Sciatic nerve (tissue), 2 donors: ENCODE results near the gene PLCB2. TPM values are rescaled to one million over a fixed set of nuclear protein-coding genes. Genes with fewer than 3 reads are reported as not detected.

Experiments used
- ATAC-seq: fragments of 200-7000 bp; cut with Tn5 transposase; one replicate; pipeline ENCODE4 v1.9.1; 2020; ENCODE audit warnings: mild to moderate bottlenecking, moderate library complexity
- DNase-seq: peaks from one replicate; pipeline ENCODE4 v3.0.0-alpha.2; 2020; ENCODE audit warnings: low spot score
- intact Hi-C: fragments of 100-400 bp; cut with DNase I; formaldehyde crosslinking; loops from one replicate; pipeline ENCODE4 v1.14.2; 2022
- total RNA-seq: library from RNA; stranded (reverse); fragmentation: NEBNext Ultra II Directional; extraction: Animal tissue kit (Norgen Biotek cat#: 25700); gene quantifications from one replicate; pipeline ENCODE4 v1.2.1, GENCODE V29; 2021
- donor health status: DM: no; HTN: no; CAD: no.
- donor health status: DM: no; HTN: no; CAD: no.

Gene PLCB2
- total RNA-seq, 1 donor from 2014 or later: 43.4 TPM

DNA sequence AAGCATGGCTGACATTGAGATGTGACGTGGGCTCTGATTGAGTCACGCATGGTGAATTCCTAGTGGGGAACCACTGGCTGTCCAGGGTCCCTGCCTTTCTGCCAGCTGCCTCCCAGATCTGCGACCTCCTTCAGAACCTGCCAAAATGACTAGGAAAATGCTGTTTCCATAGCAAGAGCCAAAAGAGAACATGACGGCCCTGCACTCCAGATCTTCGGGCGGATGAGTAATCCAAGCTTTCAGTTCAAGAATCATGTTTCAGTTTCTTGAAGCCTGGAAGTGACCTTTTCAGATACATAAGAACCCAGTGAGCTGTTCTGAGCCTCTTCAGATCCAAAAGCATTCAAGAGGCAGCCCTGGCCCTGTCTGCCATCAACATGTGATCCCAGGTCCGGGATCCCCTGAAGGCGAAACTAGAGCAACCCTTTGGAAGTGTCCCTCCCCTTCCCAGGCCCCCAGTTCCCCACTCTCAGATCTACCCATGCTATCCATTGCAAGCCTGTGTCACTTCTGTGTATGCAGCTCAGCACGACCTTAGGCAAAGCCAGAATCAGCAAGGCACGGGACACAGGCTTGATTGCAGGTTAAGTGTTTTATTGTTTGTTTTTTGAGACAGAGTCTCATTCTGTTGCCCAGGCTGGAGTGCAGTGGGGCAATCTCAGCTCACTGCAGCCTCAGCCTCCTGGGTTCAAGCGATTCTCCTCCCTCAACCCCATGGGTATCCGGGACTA, 44.5 kb downstream of the PLCB2 start:
- ATAC-seq: no peak
- DNase-seq: no peak
- intact Hi-C loops: no loop called here

DNA sequence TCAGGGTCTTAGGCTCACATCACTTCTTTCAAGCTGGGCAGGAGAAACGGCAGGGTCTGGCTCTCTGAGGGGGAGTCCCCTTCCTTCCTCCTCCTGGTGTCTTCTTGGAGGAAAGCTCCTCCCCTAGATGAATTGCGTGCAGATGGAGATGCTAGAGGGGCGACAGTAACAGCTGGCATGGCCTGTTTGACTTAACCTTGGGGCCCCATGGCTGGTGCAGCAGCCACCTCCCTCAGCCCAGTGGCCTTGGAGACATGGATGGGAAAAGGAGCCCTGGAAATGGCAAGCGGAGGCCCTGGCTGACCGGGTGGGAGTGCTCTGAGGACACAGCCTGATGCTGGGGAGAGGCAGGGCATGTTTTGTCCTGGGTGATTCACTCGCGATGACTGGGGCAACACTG, 48.7 kb downstream of the PLCB2 start:
- DNase-seq: no peak
- ATAC-seq: no peak
- intact Hi-C loops: no loop called here

DNA sequence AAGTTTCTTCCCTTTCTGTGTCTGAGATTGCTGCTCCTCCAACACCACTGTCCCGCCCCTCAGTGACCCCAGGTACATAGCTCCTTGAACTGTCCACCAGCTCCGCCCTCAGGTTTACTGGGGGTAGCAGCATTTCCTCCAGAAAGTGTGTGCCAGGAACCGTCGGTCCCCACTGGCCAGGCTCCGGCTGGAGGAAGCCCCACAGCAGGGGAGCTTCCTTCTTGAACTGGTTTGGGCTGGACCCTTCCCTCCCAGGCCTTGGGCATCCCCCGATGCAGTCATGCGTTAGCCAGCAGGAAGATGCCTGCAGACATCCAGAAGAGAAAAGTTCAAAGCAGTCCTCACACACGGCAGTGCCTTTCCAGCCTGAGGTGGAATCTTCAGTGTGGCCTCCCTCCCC, 49.2 kb downstream of the PLCB2 start:
- DNase-seq (no peak), ATAC-seq (no peak)
- intact Hi-C loops: no loop called here

DNA sequence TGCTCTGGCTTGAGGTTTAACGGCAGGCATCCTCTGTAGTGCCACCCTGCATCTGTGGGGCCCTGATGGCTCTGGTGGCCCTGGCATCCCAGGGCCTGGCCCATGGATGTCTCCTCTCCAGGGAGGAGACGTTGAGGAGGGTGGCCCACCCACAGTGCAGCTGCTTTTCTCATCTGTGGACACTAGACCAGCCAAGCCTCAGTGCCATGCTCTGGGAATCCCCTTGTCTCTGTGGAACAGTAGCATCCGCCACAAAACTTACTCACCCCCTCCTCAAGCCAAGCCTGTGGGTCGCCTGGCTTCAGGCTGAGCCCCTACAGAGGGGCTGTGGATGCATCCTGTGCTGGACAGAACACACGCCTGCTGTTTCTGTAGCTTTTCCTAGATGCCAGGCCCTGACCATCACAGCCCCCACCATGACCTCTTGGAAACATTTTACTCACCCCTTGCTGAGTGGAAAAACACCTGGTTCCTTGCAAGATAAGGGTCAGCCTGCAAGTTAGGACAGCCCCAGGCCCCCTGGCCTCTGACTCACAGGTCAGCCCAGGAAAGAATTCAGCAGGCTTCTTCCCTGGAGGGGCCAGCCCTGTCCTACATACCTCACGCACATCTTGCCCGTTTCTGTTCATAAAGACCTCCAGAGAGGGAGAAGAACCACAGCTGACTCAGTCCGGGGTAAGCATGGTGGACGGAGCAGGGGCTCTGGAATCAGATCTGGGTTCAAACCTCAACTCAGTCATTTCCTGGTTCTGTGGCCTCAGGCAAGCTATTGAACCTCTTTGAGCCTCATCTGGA, 49.9 kb downstream of the PLCB2 start:
- no peak for ATAC-seq
- intact Hi-C loops: no loop called here
- DNase-seq: no peak

DNA sequence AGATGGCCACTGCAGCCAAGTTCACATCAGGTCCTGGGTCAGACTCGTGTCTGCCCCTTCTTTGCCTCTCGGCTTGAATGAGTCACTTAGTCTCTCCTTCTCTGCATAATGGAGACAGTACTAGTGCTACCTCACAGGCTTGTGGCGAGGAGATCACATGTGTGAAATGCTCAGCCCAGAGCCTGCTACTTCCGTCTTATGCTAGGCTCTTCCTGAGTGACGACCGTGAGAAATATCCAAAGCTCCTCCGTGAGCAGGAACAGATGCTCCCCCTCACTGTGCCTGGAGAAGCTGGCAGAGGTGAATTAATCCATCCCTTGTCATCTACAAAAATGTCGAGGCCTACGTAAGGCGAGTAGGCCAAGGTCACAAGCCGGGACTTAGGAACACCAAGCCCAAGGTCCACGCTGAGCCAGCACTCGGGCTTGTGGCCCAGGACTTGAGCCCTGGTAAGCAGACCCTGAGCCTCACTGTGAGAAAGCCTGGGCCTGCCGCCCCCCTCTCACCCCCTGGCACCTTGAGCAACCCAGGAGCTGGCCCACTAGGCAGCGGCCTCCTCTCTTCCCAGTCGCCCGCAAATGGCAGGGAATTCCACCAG, 51.0 kb downstream of the PLCB2 start:
- DNase-seq (no peak), ATAC-seq (no peak)
- intact Hi-C loops: no loop called here

DNA sequence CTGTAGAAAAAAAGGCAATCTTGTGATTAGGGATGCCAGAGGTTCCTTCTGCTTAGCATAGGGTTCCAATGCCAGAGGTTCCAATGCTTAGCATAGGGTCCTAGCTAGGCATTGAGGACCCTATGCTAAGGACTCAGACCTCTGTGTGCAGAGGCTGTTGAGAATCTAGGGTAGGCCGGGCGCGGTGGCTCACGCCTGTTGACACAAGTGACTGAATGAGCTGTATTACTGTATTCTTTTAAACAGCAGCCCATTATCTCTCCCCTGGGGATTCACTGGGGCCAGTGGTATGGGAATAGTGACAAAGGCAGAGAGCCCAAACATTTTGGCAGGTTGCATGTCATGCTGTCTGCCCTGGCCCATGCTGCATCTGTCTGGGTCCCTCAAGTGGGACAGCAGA, 52.7 kb downstream of the PLCB2 start:
- DNase-seq (no peak), ATAC-seq (no peak)
- intact Hi-C loops: no loop called here

DNA sequence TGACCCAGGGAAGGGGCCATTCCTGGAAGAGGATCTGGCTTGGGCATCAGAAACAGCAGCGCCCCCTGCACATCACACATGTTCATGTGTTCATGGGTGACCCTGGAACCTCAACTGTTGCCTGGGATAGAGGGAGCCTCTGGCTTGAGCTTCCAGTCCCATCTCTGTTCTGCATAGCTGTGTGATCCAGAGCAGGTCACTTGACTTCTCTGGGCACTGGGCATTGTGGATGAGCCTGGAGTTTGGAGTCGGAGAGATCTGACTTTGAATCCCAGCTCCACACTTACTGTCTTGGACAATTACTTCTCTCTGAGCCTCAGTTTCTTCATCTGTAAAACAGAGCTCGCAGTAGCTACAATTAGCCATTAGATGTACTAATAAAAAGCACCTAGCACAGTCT, 53.3 kb downstream of the PLCB2 start:
- DNase-seq (no peak), ATAC-seq (no peak)
- intact Hi-C loops: no loop called here

DNA sequence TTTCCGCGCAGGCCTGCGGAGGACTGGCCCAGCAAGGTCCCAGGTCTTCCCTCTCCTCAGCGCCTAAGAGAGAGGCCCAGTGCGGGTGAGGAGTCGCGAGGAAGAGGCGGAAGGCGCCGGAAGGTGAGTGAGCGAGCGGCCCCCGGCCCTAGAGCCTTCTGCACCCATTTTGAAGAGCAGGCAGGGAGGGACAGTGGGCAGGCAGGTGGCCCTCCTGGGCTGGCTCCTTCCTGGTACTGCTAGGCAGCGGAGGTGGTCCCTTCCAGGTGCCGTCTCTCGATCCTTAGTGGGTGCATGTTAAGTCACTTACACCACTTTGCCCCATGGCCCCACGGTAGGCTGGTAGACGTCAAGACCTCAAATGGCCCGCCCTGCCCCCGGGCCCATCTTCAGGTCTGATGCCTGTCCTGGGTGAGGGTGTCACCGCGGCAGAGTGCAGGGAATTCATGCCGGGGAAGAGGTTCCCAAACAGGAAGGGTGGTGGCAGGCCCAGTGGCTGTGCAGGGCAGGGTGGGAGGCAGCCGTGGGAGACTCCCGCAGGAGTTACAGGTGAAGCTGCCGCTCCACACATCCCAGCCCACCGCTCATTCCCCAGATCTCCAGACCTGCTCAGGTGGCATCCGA, 54.5 kb downstream of the PLCB2 start:
- intact Hi-C loops: no loop called here
- peak; percentile 29 for ATAC-seq
- no peak for DNase-seq

DNA sequence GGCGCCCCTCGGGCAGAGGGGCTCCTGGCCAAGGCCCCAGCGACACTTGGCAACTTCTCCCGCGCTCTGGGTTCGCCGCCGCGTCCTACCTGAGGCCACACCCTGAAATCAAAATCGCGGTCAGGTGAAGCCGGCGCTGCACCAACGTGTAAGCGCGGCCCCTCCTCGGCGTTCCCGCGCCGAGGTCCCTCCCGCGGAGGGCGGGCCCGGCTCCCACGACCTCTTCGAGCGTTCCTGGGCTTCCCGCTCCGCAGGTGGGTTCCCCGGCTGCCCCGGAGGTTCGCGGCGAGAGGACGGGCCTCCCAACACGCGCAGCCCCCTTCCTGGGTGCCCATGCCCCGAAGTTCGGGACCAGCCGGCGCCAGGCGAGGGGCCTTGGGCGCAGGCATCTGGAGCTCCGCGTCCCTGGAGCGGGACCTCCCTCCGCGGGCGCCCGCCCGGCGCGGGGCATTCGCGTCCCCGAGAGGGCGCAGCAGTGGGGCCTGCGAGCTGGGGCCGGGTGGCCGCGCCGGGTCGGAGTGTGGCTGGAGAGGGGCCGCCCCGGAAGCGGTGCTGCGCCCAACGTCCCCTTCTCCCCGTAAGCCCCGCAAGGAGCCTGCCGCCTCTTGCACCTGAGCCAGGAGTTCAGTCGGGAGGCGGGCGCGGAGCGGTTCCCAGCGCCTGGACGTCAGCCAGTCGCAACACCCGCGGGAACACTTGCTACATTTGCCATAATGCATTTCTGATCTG, 55.1 kb downstream of the PLCB2 start:
- DNase-seq (no peak), ATAC-seq (peak; percentile 25)
- intact Hi-C loops: no loop called here

DNA sequence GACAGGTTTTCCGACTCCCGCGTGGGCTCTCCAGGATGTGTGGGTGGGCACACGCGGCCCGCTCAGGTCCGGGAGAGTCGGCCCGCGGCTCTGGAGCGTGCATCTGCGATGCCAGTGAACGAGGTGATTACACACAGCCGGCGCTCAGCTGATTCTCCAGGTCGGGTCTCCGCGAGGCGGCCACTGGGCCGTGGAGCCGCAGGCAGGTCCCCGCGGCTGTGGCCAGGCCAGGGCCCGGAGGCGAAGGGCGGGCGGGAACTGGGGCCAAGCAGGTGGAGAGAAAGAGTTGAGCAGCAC, 55.6 kb downstream of the PLCB2 start:
- DNase-seq (no peak), ATAC-seq (no peak)
- intact Hi-C loops: no loop called here

DNA sequence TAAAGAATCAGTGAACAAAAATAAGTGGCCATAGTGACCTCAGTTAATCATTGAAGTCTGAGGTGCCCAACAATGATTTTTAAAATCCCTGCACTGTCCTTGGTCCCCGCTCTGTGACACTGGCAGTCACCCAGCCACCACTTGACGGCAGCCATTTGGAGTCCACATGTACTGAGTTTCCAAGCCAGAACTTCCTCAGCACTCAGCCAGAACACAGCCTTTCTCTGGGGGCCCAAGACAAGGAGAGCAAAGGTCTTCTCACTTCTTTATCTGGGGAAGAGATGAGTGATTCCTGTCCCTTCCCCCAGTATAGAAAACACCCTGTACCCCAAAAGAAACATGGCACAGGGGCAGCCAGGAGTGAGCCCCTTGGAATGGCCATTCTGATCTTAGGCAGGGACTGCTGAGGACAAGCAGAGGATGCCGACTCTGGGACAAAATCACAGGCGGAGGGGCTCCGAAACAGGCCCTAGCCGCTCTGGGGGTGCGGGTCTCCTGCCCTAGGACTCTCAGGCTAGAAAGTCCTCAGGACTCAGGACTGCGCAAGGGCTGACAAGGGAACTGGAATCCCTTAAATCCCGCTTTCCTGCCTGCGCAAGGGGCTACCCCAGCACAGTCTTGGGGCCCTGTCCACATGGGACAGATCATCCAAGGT, 56.1 kb downstream of the PLCB2 start:
- ATAC-seq: no peak
- intact Hi-C loops: no loop called here
- no peak for DNase-seq

DNA sequence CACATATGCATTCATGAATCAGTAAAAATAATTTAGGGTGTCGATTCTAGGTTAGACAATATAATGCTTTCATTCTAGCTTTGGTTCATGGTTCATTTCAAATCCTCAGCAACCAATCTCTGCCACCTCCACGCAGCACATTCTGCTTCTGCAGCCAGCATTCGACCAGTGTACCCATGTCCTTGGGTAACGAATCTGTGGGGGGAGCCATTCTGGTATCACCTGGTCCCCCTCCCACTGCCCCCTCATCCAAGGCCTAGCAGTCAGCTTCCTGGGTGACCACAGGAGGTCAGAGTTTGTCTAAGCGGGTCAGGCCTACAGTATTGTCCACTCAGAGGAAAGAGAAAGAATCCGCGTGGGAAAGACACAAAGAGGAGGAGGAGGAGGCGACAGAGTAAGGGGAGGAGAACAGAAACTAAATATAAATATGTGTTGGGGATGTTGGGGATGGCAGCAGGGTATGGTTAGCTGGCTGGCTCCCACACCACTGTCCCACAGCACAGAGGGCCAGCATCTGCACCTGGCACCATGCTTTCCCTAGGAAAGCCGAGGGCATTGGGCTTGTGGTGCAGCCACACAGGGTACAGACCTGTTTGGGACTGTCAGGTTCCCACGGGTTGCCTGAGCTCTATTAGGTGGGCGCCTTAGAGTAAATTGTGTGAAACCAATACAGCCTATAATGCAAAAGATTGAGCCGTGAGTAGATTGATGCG, 56.8 kb downstream of the PLCB2 start:
- intact Hi-C loops: no loop called here
- ATAC-seq: no peak
- no peak for DNase-seq

DNA sequence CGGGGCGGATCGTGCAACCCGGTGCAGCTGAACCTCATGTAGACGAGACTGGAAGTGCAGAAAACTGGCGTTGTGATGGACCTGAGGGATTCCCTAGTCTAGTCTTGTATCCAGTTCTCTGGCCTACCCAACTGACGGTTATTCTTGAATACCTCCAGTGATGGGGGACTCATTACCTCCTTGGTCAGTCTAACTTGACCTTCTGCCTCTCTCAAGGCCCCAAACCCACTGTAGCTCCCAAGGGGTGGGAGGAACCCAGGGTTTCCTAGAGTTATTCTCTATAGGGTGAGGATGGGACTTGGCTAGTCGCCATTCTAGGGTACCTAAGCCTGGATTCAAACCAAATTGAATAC, 57.5 kb downstream of the PLCB2 start:
- ATAC-seq (no peak), DNase-seq (peak; percentile 23)
- intact Hi-C loops: no loop called here

DNA sequence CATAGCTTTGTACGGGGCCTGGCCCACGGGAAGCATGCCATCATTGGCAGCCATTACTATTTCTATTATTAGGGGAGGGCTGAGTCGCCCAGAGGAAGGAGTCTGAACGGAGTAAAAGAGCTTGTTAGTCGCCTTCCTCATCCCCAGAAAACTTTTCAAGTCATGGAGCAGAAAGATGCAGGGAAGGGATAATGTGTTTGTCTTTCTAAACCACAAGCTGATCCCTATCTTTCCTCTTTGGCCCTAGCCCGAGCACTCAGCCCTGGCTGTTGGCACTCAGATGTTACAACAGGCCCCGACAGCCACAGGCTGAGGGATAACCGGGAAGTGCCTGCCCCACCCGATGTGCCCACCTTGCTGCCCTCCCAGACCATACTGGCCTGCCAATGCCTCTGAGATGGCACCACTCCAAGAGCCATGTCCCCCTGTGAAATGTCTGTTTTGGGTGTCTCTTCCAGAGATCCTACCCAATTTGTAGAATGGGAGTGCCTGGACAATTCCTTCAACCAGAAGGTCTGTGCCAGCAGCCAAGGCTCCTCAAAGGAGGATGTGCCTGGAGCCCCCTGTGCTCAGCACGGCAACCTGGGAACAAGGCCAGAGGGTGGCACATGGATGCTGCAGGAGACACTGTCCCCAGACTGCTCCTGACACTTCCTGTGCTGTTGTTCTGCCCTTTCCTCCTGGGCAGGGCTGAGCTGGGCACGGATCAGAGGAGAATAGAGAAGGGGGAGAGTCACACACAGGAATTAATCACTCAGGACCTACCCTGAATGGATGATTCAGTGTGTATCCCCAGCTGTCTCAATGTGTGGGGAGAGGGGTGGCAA, 58.0 kb downstream of the PLCB2 start:
- intact Hi-C loops: no loop called here
- DNase-seq (peak; percentile 50), ATAC-seq (peak; percentile 33)

DNA sequence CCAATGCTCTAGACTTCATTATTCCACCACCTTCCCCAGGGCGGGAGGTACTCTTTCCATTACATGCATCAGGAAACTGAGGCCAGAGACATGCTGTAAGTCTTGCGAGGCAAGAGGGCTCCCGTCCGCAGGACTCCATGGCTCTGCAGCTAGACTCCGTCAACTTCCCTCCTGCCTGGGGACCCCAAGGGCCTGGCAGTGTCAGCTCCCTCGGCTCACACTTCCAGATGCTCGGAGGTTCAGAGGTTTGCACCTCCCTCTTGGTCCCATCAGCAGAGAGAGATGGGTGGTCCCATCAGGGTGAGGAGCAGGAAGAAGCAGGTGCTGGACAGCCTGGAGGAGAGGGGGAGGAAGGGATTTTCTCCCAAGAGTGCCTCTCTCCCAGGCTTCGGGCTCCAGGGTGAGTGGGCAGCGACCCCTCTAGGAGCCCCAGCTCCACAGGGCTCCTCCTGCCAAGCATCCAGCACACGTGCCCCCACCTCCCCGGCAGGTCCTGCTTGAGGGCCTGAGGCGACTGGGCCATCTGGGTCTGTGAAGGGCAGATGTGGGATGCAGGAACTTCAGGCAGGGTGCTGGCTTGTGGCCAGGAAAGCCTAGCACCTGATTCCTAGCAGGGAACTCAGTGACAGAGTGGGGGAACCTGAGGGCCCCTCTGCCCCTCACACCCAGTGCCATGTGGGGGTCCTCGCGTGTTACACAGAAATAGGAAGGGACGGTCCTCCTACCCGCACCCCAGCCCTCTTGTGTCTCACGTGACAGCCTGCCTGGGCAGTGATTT, 59.5 kb downstream of the PLCB2 start:
- ATAC-seq (no peak), DNase-seq (peak; percentile 47)
- intact Hi-C loops: no loop called here

DNA sequence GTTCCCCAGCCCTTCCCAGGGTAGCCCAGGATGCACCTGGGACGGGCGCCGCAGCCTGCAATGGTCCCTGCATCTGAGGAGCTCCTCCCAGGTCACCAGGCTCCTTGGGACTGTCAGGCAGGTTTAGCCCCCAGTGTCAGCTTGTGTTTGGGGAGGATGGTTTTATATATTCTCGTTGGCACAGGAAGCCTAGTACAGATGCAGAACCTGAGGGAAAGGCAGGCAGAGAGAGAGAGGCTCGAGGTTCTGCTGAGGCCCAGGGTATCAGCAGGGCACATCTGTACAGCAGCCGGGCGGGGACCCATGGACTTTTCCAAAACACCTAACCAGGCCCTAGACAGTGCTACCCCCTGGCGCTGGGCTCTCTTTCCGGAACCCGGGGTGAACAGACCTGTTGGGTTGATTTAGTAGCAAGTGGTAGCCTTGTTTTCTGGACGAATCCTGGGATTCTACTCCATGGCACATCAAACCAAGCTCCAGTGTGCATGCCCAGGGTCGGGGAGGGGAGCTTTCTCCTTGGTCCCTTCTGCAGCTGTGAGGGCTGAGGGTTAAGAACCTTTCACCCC, 60.2 kb downstream of the PLCB2 start:
- DNase-seq: peak; percentile 42

More for the DNA sequence above, 60.2 kb downstream of the PLCB2 start:
- intact Hi-C loops: no loop called here
- ATAC-seq: no peak
